Activated CD4-positive, alpha-beta T cell treated with anti-CD3 and anti-CD28 coated beads for 36 hours (primary cell): ENCODE results near the gene CCDC28B. TPM values are rescaled to one million over a fixed set of nuclear protein-coding genes. Genes with fewer than 3 reads are reported as not detected.

ENCODE experiments used
- ATAC-seq: fragments of 200-7000 bp; cut with Tn5 transposase; one replicate; pipeline ENCODE4 v1.10.0; 2021; ENCODE audit warnings: mild to moderate bottlenecking, moderate library complexity
- CTCF ChIA-PET: fragments of 350-600 bp; sonication (Branson Sonifier 250); formaldehyde crosslinking; loops from one replicate; lab custom pipeline; 2021; ENCODE audit warnings: antibody characterized with exemption; lab: Charles Lee
- POLR2A ChIA-PET: fragments of 350-600 bp; sonication (Branson Sonifier 250); formaldehyde crosslinking; loops from one replicate; lab custom pipeline; 2021; ENCODE audit warnings: antibody characterized with exemption, inconsistent platforms; lab: Charles Lee
- DNase-seq: peaks from one replicate; pipeline ENCODE4 v3.0.0-alpha.2; 2020
- H3K27ac Mint-ChIP-seq: one replicate; pipeline ENCODE4 v1.8.0; 2021; ENCODE audit warnings: mixed read lengths
- H3K27me3 Mint-ChIP-seq: one replicate; pipeline ENCODE4 v1.8.0; 2021; ENCODE audit warnings: mixed read lengths
- H3K36me3 Mint-ChIP-seq: one replicate; pipeline ENCODE4 v1.8.0; 2021; ENCODE audit warnings: low read depth, mixed read lengths
- H3K4me1 Mint-ChIP-seq: one replicate; pipeline ENCODE4 v1.8.0; 2021; ENCODE audit warnings: mixed read lengths
- H3K4me3 Mint-ChIP-seq: one replicate; pipeline ENCODE4 v1.8.0; 2021; ENCODE audit warnings: mild to moderate bottlenecking, moderate library complexity, mixed read lengths
- H3K9me3 Mint-ChIP-seq: one replicate; pipeline ENCODE4 v1.8.0; 2021; ENCODE audit warnings: low read depth, mixed read lengths
- intact Hi-C, 2 experiments: fragments of 100-400 bp; cut with DNase I in 1 of 2; cut with micrococcal nuclease in 1 of 2; formaldehyde crosslinking; loops; one replicate each; pipeline versions ENCODE4 v1.14.2 to v1.15.1; 2022 to 2024; cut with DNase I, micrococcal nuclease
- total RNA-seq, 2 experiments: library from RNA; stranded (reverse); gene quantifications; one replicate each; pipeline ENCODE4 v1.2.3, GENCODE V29; 2021

CCDC28B gene
- total RNA-seq, 2 experiments from 2014 or later = 13.0 to 19.3 TPM

- H3K36me3 Mint-ChIP-seq = peaks cover 36% of the 10 kb centered on the region
- intact Hi-C loops = loop anchor here (1.0 to 10.0 kb wide), 11 partner anchors 9 to 375 kb away; partner anchors contain the start of genes BSDC1 (in 1 of the 2), EIF3I (in 1 of the 2), KHDRBS1 (in 1 of the 2) and TMEM234 (in 1 of the 2)
- H3K4me3 Mint-ChIP-seq = peak overlapping the region; percentile 91
- no peaks in the 10 kb centered on the region for H3K27me3 Mint-ChIP-seq
- peaks cover 50% of the 10 kb centered on the region for H3K4me1 Mint-ChIP-seq
- ATAC-seq = peak; percentile 68
- peak overlapping the region; percentile 100 for H3K27ac Mint-ChIP-seq
- CTCF ChIA-PET = interaction anchor here (0.7 to 5.9 kb wide), 11 partner anchors 8 to 75 kb away, joined by 3 to 45 read pairs (median 8); partner anchors contain the start of gene TXLNA
- POLR2A ChIA-PET = interaction anchor here (0.6 to 3.4 kb wide), 7 partner anchors 8 to 222 kb away, joined by 3 to 14 read pairs (median 5); partner anchors contain the start of gene HDAC1
- peak; percentile 91 for DNase-seq
- H3K9me3 Mint-ChIP-seq = no peaks in the 10 kb centered on the region
Observed at GRCh38 chr1:32249831-32250525, 49.6 kb downstream of the CCDC28B start.

DNA sequence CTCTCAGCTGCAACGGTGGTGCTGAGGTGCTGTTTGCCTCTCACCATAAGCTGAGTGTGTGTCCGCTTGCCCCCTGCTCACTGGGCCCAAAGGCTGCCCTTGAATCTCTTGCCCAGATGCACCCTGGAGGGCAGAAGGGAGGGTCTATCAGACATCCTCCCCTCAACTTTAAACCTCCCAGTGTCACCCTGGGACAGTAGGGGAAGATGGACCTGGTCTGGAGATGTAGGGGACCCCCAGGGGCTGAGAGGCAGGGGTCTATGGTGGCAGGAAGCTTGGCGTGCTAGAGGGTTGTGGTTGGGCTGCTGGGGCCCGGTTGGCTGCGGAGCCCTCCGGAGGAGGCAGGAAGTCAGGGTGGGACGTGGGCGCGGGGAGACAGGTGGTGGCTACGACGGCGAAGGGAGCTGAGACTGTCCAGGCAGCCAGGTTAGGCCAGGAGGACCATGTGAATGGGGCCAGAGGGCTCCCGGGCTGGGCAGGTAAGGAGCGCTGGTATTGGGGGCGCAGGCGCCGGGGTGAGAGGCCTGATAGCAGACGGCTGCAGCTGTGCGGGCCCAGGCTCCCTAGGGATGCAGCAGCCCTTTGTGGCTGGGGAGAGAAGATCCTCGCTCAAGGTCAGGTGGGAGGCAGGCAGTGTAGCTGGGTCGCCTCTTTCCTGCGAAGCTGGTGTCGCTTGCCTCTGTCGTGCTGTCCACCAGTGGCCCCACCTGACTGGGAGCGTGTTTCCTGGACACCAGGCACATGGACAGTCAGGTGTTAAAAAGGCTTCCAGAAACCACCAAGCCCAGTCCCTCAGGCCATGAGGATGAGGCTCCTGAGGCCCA is 50.7 kb downstream of the CCDC28B start, which contains the start of gene LCK:
Gene LCK, plus strand, starts transcription at position 373 of the 824 bp plus-strand sequence. CDS start 23,065 bp downstream, outside the sequence.
- peaks cover 42% of the 10 kb centered on the region for H3K36me3 Mint-ChIP-seq
- CTCF ChIA-PET = interaction anchor here (1.0 to 5.9 kb wide), 8 partner anchors 7 to 143 kb away, joined by 3 to 45 read pairs (median 5); partner anchors contain the start of genes KPNA6 and TXLNA
- POLR2A ChIA-PET = interaction anchor here (0.5 to 3.4 kb wide), 10 partner anchors 9 to 318 kb away, joined by 3 to 14 read pairs (median 4); partner anchors contain the start of genes BSDC1 and HDAC1
- intact Hi-C loops = loop anchor here (1.0 to 10.0 kb wide), 9 partner anchors 22 to 374 kb away; partner anchors contain the start of genes BSDC1 (in 1 of the 2), EIF3I (in 1 of the 2), KHDRBS1 (in 1 of the 2) and MARCKSL1 (in 1 of the 2)
- peak within 1 kb of the TSS; percentile 100 for H3K27ac Mint-ChIP-seq
- H3K9me3 Mint-ChIP-seq = no peaks in the 10 kb centered on the region
- H3K27me3 Mint-ChIP-seq = no peaks in the 10 kb centered on the region
- ATAC-seq = peak; percentile 27
- peak within 1 kb of the TSS; percentile 91 for H3K4me3 Mint-ChIP-seq
- peak; percentile 88 for DNase-seq
- H3K4me1 Mint-ChIP-seq = peaks cover 50% of the 10 kb centered on the region

Other genes with a start within 250 kb of the CCDC28B start
- gene KHDRBS1, start 186.7 kb upstream of the CCDC28B start, total RNA-seq = 100 to 1,000 TPM; 198 to 206 TPM
- 10 to 100 TPM; 25.2 to 29.8 TPM for gene TMEM39B, start 127.7 kb upstream of the CCDC28B start, total RNA-seq
- gene KPNA6, start 92.5 kb upstream of the CCDC28B start, total RNA-seq = 10 to 100 TPM; 70.0 to 78.3 TPM
- 10 to 100 TPM; 79.5 to 79.7 TPM for gene TXLNA, start 20.9 kb upstream of the CCDC28B start, total RNA-seq
- 1 to 10 TPM; 4.4 to 5.0 TPM for gene IQCC, start 5.1 kb downstream of the CCDC28B start, total RNA-seq
- gene DCDC2B, start 8.5 kb downstream of the CCDC28B start, total RNA-seq = not detected
- gene TMEM234, start 21.8 kb downstream of the CCDC28B start, total RNA-seq = 1 to 10 TPM; 7.3 to 8.2 TPM
- 100 to 1,000 TPM; 299 to 349 TPM for gene EIF3I, start 21.8 kb downstream of the CCDC28B start, total RNA-seq
- under 1 TPM; 0.72 to 0.82 TPM for gene FAM167B, start 46.6 kb downstream of the CCDC28B start, total RNA-seq
- gene LCK, start 50.7 kb downstream of the CCDC28B start, total RNA-seq = 100 to 1,000 TPM; 179 to 220 TPM
- 100 to 1,000 TPM; 132 to 146 TPM for gene HDAC1, start 91.5 kb downstream of the CCDC28B start, total RNA-seq
- 10 to 100 TPM; 27.0 to 29.3 TPM for gene MARCKSL1, start 135.6 kb downstream of the CCDC28B start, total RNA-seq
- 1 to 10 TPM; 3.1 to 3.3 TPM for gene FAM229A, start 161.9 kb downstream of the CCDC28B start, total RNA-seq
- 1 to 10 TPM in 1 of 2 experiments, under 1 TPM in 1; 0.76 to 1.6 TPM for gene TSSK3, start 161.9 kb downstream of the CCDC28B start, total RNA-seq
- 10 to 100 TPM; 29.4 to 36.9 TPM for gene BSDC1, start 193.8 kb downstream of the CCDC28B start, total RNA-seq